ENCODE data around the gene STRIP1.

The STRIP1 gene

DNA sequence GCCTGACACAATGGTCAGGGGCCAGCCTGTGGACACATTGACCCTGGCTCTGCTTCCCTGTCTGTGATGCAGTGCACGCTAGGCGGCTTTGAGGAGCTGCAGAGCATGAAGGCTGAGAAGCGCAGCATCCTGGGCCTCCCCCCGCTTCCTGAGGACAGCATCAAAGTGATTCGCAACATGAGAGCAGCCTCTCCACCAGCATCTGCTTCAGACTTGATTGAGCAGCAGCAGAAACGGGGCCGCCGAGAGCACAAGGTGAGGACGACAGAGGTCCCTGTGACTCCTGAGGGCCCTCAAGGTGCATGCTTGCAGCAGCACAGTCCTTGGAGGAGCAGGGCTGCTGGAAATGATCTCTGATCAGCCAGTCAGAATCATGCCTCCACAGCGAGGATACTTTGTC lies 8.6 kb downstream of the STRIP1 start:
- H3K9me3 ChIP-seq (replicated peaks in 1 of 2; ENCODE audit: control insufficient read depth in 2 of 2, insufficient read depth in 1 of 2, low read depth in 1 of 2, low read length in 2 of 2) = no peaks in the 10 kb centered on the region
- H3K9ac ChIP-seq (ENCODE audit: low read depth, low read length, poor library complexity) = no peak overlapping the region
- no peak overlapping the region for H2AFZ ChIP-seq (ENCODE audit: low read length)
- peak overlapping the region; percentile 5 for H3K23ac ChIP-seq (ENCODE audit: low read depth, low read length, poor library complexity)
- H2BK15ac ChIP-seq (ENCODE audit: low read length) = no peak overlapping the region
- no peak overlapping the region for H4K8ac ChIP-seq (ENCODE audit: low read depth, low read length)
- H3K4me3 ChIP-seq (ENCODE audit: low read length in 2 of 2) = no peak overlapping the region
- DNase-seq (ENCODE audit: low spot score) = no peak
- H2BK12ac ChIP-seq (ENCODE audit: low read length) = no peak overlapping the region
- no peak overlapping the region for H3K27ac ChIP-seq (replicated peaks; ENCODE audit: low read length)
- H2BK5ac ChIP-seq (ENCODE audit: low read length) = no peak overlapping the region
- no peak overlapping the region for H2AK5ac ChIP-seq (ENCODE audit: low read depth, low read length)
- WGBS, 2 donors (ENCODE audit: extremely low coverage in 2 of 2, insufficient read length in 2 of 2, insufficient replicate concordance in 1 of 2) = no CpG with 5 or more reads among the region's 10 CpGs
- no peak overlapping the region for H3K4me2 ChIP-seq (ENCODE audit: insufficient read depth, low read length, poor library complexity, severe bottlenecking)
- H2BK120ac ChIP-seq (ENCODE audit: low read depth, low read length) = no peak overlapping the region
- no peak overlapping the region for H3K4ac ChIP-seq (ENCODE audit: low read length)
- no peaks in the 10 kb centered on the region for H3K27me3 ChIP-seq (ENCODE audit: control insufficient read depth in 3 of 3, insufficient read depth in 3 of 3, low read depth in 1 of 3, low read length in 3 of 3)
- H3K18ac ChIP-seq (ENCODE audit: low read length) = no peak overlapping the region
- no peak overlapping the region for H4K91ac ChIP-seq (ENCODE audit: low read depth, low read length, poor library complexity)
- H3K36me3 ChIP-seq (replicated peaks in 1 of 2; ENCODE audit: control insufficient read depth in 2 of 2, insufficient read depth in 2 of 2, low read length in 2 of 2) = peaks cover 74 to 98% of the 10 kb centered on the region in 2 donors
- peaks cover 1 to 17% of the 10 kb centered on the region in 2 donors for H3K4me1 ChIP-seq (ENCODE audit: control insufficient read depth in 2 of 2, insufficient read depth in 1 of 2, low read depth in 1 of 2, low read length in 2 of 2)
- H3K79me1 ChIP-seq (ENCODE audit: low read depth, low read length) = peaks cover 6% of the 10 kb centered on the region
- no peak overlapping the region for H3K14ac ChIP-seq (ENCODE audit: low read length)

DNA sequence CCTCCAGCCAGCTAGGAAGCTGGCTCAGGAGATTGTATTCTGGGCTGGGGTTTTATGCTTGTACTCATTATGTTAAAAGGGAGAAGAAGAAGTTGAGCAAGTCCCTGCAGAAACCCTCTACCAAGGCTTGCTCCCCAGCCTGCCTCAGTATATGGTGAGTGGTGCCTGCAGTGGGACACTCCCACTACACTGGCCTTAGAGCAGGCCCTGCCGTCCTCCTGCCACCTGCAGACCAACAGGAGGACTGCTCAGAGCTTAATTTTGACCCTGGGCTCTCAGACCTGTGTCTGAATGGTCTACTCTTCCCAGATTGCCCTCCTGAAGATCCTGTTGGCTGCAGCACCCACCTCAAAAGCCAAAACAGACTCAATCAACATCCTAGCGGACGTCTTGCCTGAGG lies 13.0 kb downstream of the STRIP1 start:
- Histone ChIP-seq H2BK15ac (ENCODE audit: low read length) (no peak overlapping the region), H3K18ac (ENCODE audit: low read length) (no peak overlapping the region), H4K91ac (ENCODE audit: low read depth, low read length, poor library complexity) (no peak overlapping the region), H3K9ac (ENCODE audit: low read depth, low read length, poor library complexity) (no peak overlapping the region), H3K27me3 (ENCODE audit: control insufficient read depth in 3 of 3, insufficient read depth in 3 of 3, low read depth in 1 of 3, low read length in 3 of 3) (no peaks in the 10 kb centered on the region), H2AFZ (ENCODE audit: low read length) (no peak overlapping the region), H3K36me3 (replicated peaks in 1 of 2; ENCODE audit: control insufficient read depth in 2 of 2, insufficient read depth in 2 of 2, low read length in 2 of 2) (peaks cover 72 to 98% of the 10 kb centered on the region in 2 donors), H2BK12ac (ENCODE audit: low read length) (no peak overlapping the region), H3K27ac (replicated peaks; ENCODE audit: low read length) (no peak overlapping the region), H3K4me1 (ENCODE audit: control insufficient read depth in 2 of 2, insufficient read depth in 1 of 2, low read depth in 1 of 2, low read length in 2 of 2) (peaks cover 0 to 11% of the 10 kb centered on the region in 2 donors), H3K23ac (ENCODE audit: low read depth, low read length, poor library complexity) (no peak overlapping the region), H3K4me2 (ENCODE audit: insufficient read depth, low read length, poor library complexity, severe bottlenecking) (no peak overlapping the region), H3K79me1 (ENCODE audit: low read depth, low read length) (peaks cover 3% of the 10 kb centered on the region), H3K9me3 (replicated peaks in 1 of 2; ENCODE audit: control insufficient read depth in 2 of 2, insufficient read depth in 1 of 2, low read depth in 1 of 2, low read length in 2 of 2) (no peaks in the 10 kb centered on the region), H3K14ac (ENCODE audit: low read length) (no peak overlapping the region), H3K4me3 (ENCODE audit: low read length in 2 of 2) (no peak overlapping the region), H2BK5ac (ENCODE audit: low read length) (no peak overlapping the region), H3K4ac (ENCODE audit: low read length) (no peak overlapping the region), H2BK120ac (ENCODE audit: low read depth, low read length) (no peak overlapping the region), H2AK5ac (ENCODE audit: low read depth, low read length) (no peak overlapping the region), H4K8ac (ENCODE audit: low read depth, low read length) (no peak overlapping the region)
- no peak for DNase-seq (ENCODE audit: low spot score)
- WGBS, 2 donors (ENCODE audit: extremely low coverage in 2 of 2, insufficient read length in 2 of 2, insufficient replicate concordance in 1 of 2) = no CpG with 5 or more reads among the region's 3 CpGs

DNA sequence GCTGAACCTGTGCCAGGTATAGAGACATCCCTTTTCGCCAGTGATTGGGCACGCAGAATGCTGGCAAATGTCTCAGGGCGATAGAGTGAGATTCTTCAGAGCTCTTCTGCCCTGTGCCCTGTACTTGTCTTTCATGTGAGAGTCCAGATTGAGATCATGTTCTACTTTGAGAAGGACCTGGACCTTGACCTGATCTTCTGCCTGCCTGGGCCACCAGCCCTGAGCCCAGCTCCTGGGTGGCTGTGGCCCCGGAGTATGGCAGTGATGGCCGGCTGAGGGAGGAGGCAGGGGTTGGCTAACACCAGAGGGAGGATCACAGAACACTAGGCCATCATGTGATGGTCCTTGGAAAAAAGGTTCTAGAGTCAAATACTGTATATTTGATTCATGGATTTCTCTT lies 13.8 kb downstream of the STRIP1 start:
- H2BK5ac ChIP-seq (ENCODE audit: low read length) = no peak overlapping the region
- H2AK5ac ChIP-seq (ENCODE audit: low read depth, low read length) = no peak overlapping the region
- H2AFZ ChIP-seq (ENCODE audit: low read length) = no peak overlapping the region
- H4K8ac ChIP-seq (ENCODE audit: low read depth, low read length) = no peak overlapping the region
- peaks cover 0 to 4% of the 10 kb centered on the region in 2 donors for H3K4me1 ChIP-seq (ENCODE audit: control insufficient read depth in 2 of 2, insufficient read depth in 1 of 2, low read depth in 1 of 2, low read length in 2 of 2)
- no peak overlapping the region for H3K18ac ChIP-seq (ENCODE audit: low read length)
- no peak overlapping the region for H3K23ac ChIP-seq (ENCODE audit: low read depth, low read length, poor library complexity)
- no peak overlapping the region for H3K4ac ChIP-seq (ENCODE audit: low read length)
- H2BK12ac ChIP-seq (ENCODE audit: low read length) = no peak overlapping the region
- H3K9ac ChIP-seq (ENCODE audit: low read depth, low read length, poor library complexity) = no peak overlapping the region
- peaks cover 71 to 98% of the 10 kb centered on the region in 2 donors for H3K36me3 ChIP-seq (replicated peaks in 1 of 2; ENCODE audit: control insufficient read depth in 2 of 2, insufficient read depth in 2 of 2, low read length in 2 of 2)
- H2BK15ac ChIP-seq (ENCODE audit: low read length) = no peak overlapping the region
- H3K4me2 ChIP-seq (ENCODE audit: insufficient read depth, low read length, poor library complexity, severe bottlenecking) = no peak overlapping the region
- no peak overlapping the region for H3K27ac ChIP-seq (replicated peaks; ENCODE audit: low read length)
- WGBS, 2 donors (ENCODE audit: extremely low coverage in 2 of 2, insufficient read length in 2 of 2, insufficient replicate concordance in 1 of 2) = no CpG with 5 or more reads among the region's 5 CpGs
- H4K91ac ChIP-seq (ENCODE audit: low read depth, low read length, poor library complexity) = no peak overlapping the region
- DNase-seq (ENCODE audit: low spot score) = no peak
- no peaks in the 10 kb centered on the region for H3K27me3 ChIP-seq (ENCODE audit: control insufficient read depth in 3 of 3, insufficient read depth in 3 of 3, low read depth in 1 of 3, low read length in 3 of 3)
- no peak overlapping the region for H3K14ac ChIP-seq (ENCODE audit: low read length)
- H2BK120ac ChIP-seq (ENCODE audit: low read depth, low read length) = no peak overlapping the region
- no peaks in the 10 kb centered on the region for H3K9me3 ChIP-seq (replicated peaks in 1 of 2; ENCODE audit: control insufficient read depth in 2 of 2, insufficient read depth in 1 of 2, low read depth in 1 of 2, low read length in 2 of 2)
- no peaks in the 10 kb centered on the region for H3K79me1 ChIP-seq (ENCODE audit: low read depth, low read length)
- H3K4me3 ChIP-seq (ENCODE audit: low read length in 2 of 2) = no peak overlapping the region

DNA sequence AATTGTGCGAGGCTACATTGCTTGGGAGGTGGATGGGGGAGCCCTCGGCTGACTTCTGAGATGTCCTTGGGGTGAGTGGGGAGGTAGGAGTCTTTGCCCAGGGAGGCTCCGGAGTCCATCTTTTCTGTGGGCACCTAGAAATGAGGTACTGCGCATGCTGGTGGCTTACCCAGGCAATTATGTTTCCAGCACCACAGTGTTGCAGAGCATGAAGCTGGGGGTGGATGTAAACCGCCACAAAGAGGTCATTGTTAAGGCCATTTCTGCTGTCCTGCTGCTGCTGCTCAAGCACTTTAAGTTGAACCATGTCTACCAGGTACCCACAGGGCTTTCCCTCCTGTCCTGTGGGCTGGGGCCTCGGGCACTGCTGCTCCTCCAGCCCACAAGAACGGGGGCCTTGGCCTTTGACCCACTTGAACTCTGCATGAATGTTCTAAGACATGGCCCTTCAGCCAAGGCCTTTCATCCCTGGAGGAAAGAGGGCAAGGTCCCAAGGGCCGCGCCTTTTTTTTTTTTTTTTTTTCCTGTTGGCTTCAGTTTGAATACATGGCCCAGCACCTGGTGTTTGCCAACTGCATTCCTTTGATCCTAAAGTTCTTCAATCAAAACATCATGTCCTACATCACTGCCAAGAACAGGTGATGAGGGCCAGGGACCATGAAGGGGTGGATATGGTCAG lies 14.6 kb downstream of the STRIP1 start:
- WGBS, 2 donors (ENCODE audit: extremely low coverage in 2 of 2, insufficient read length in 2 of 2, insufficient replicate concordance in 1 of 2) = no CpG with 5 or more reads among the region's 9 CpGs
- no peak overlapping the region for H2BK120ac ChIP-seq (ENCODE audit: low read depth, low read length)
- H3K4me1 ChIP-seq (ENCODE audit: control insufficient read depth in 2 of 2, insufficient read depth in 1 of 2, low read depth in 1 of 2, low read length in 2 of 2) = no peaks in the 10 kb centered on the region
- no peak overlapping the region for H2BK12ac ChIP-seq (ENCODE audit: low read length)
- H2AK5ac ChIP-seq (ENCODE audit: low read depth, low read length) = no peak overlapping the region
- H3K4ac ChIP-seq (ENCODE audit: low read length) = no peak overlapping the region
- no peak for DNase-seq (ENCODE audit: low spot score)
- no peaks in the 10 kb centered on the region for H3K27me3 ChIP-seq (ENCODE audit: control insufficient read depth in 3 of 3, insufficient read depth in 3 of 3, low read depth in 1 of 3, low read length in 3 of 3)
- H2BK15ac ChIP-seq (ENCODE audit: low read length) = no peak overlapping the region
- H4K91ac ChIP-seq (ENCODE audit: low read depth, low read length, poor library complexity) = no peak overlapping the region
- H3K9ac ChIP-seq (ENCODE audit: low read depth, low read length, poor library complexity) = no peak overlapping the region
- H3K36me3 ChIP-seq (replicated peaks in 1 of 2; ENCODE audit: control insufficient read depth in 2 of 2, insufficient read depth in 2 of 2, low read length in 2 of 2) = peaks cover 71 to 98% of the 10 kb centered on the region in 2 donors
- no peak overlapping the region for H3K27ac ChIP-seq (replicated peaks; ENCODE audit: low read length)
- no peak overlapping the region for H3K4me3 ChIP-seq (ENCODE audit: low read length in 2 of 2)
- no peaks in the 10 kb centered on the region for H3K79me1 ChIP-seq (ENCODE audit: low read depth, low read length)
- no peak overlapping the region for H3K18ac ChIP-seq (ENCODE audit: low read length)
- no peak overlapping the region for H3K4me2 ChIP-seq (ENCODE audit: insufficient read depth, low read length, poor library complexity, severe bottlenecking)
- H2AFZ ChIP-seq (ENCODE audit: low read length) = no peak overlapping the region
- H3K23ac ChIP-seq (ENCODE audit: low read depth, low read length, poor library complexity) = no peak overlapping the region
- no peak overlapping the region for H2BK5ac ChIP-seq (ENCODE audit: low read length)
- no peaks in the 10 kb centered on the region for H3K9me3 ChIP-seq (replicated peaks in 1 of 2; ENCODE audit: control insufficient read depth in 2 of 2, insufficient read depth in 1 of 2, low read depth in 1 of 2, low read length in 2 of 2)
- no peak overlapping the region for H3K14ac ChIP-seq (ENCODE audit: low read length)
- H4K8ac ChIP-seq (ENCODE audit: low read depth, low read length) = no peak overlapping the region
